Ishikawa (cell line): ENCODE data around the gene PRUNE2.

Source experiments
- CEBPB ChIP-seq: IDR thresholded peaks from 2 replicates; pipeline ENCODE4 v1.6.1; 2012
- CREB1 ChIP-seq: IDR thresholded peaks from 2 replicates; pipeline ENCODE4 v1.6.1; 2012; ENCODE audit warnings: low read depth
- EP300 ChIP-seq: IDR thresholded peaks from 2 replicates; pipeline ENCODE4 v1.6.1; 2012; ENCODE audit warnings: borderline replicate concordance
- MAX ChIP-seq: IDR thresholded peaks from 2 replicates; pipeline ENCODE4 v1.6.1; 2012
- NFIC ChIP-seq: IDR thresholded peaks from 2 replicates; pipeline ENCODE4 v1.6.1; 2012
- REST ChIP-seq: IDR thresholded peaks from 2 replicates; pipeline ENCODE4 v1.6.1; 2012; ENCODE audit warnings: low read depth, mild to moderate bottlenecking
- TCF12 ChIP-seq: IDR thresholded peaks from 2 replicates; pipeline ENCODE4 v1.6.1; 2012; ENCODE audit warnings: low read depth
- USF1 ChIP-seq: IDR thresholded peaks from 2 replicates; pipeline ENCODE4 v1.6.1; 2012
- YY1 ChIP-seq: IDR thresholded peaks from 2 replicates; pipeline ENCODE4 v1.6.1; 2012; ENCODE audit warnings: low read depth
- ZBTB7A ChIP-seq: IDR thresholded peaks from 2 replicates; pipeline ENCODE4 v1.6.1; 2012; ENCODE audit warnings: low read depth

- TF ChIP-seq EP300 (no peak), CREB1 (no peak), CEBPB (no peak), YY1 (no peak), NFIC (no peak), TCF12 (no peak), MAX (no peak), REST (no peak), ZBTB7A (no peak), USF1 (no peak)
These were observed 106.4 kb downstream of the PRUNE2 start for GRCh38 chr9:76799473-76799872.
